HEK293 (cell line): Measurements from ENCODE around the gene RAF1.
A peak's percentile ranks its signal among the peaks of the same experiment; 100 is the strongest.

Experiments used
- CTCF ChIA-PET: fragments of 350-600 bp; formaldehyde crosslinking; extraction: SDS; loops from one replicate; lab custom pipeline; 2021; ENCODE audit warnings: antibody characterized with exemption; lab: Yijun Ruan, JAX
- POLR2A ChIA-PET: fragments of 300-600 bp; formaldehyde crosslinking; extraction: SDS; loops from one replicate; lab custom pipeline; 2020; ENCODE audit warnings: antibody characterized with exemption, inconsistent platforms; lab: Yijun Ruan, JAX
- H3K27ac ChIP-seq: fragments of 200-500 bp; sonication (Bioruptor generic); 2 replicates; pipeline ENCODE4 v1.5.1; 2014; ENCODE audit warnings: low read depth, low read length, control low read depth, inconsistent platforms; ENCODE audit errors: extremely low read depth
- H3K36me3 ChIP-seq, 2 experiments: fragments of 200-500 bp in 1 of 2; sonication (Bioruptor generic) in 1 of 2; 1 replicate in 1 of 2; 2 replicates in 1 of 2; pipeline ENCODE4 v1.5.1; 2014 to 2017; ENCODE audit warnings: inconsistent platforms in 2 of 2, low read length in 2 of 2; ENCODE audit not compliant: control insufficient read depth in 2 of 2, insufficient read depth in 1 of 2
- H3K4me1 ChIP-seq: fragments of 200-500 bp; sonication (Bioruptor generic); 2 replicates; pipeline ENCODE4 v1.5.1; 2014; ENCODE audit warnings: mild to moderate bottlenecking, low read length, inconsistent platforms; ENCODE audit not compliant: control insufficient read depth, insufficient read depth
- H3K4me3 ChIP-seq: 2 replicates; pipeline ENCODE4 v1.5.1; 2011; ENCODE audit warnings: low read depth, mild to moderate bottlenecking, control low read depth, low read length, moderate library complexity
- H3K9me3 ChIP-seq: fragments of 200-500 bp; sonication (Bioruptor generic); 2 replicates; pipeline ENCODE4 v1.5.1; 2014; ENCODE audit warnings: low read depth, low read length, inconsistent platforms; ENCODE audit not compliant: control insufficient read depth, insufficient read depth
- HOXD13 ChIP-seq: sonication (generic); formaldehyde crosslinking; IDR thresholded peaks from 2 replicates; pipeline ENCODE4 v1.8.0; 2022; ENCODE audit warnings: missing genetic modification reagents, borderline replicate concordance
- KLF1 ChIP-seq: fragments of 450-650 bp; formaldehyde crosslinking; IDR thresholded peaks from 2 replicates; pipeline ENCODE4 v1.5.1; 2016; ENCODE audit warnings: missing biosample characterization, missing genetic modification characterization
- KLF10 ChIP-seq: fragments of 450-650 bp; IDR thresholded peaks from 2 replicates; pipeline ENCODE4 v1.5.1; 2018; ENCODE audit warnings: missing biosample characterization, mild to moderate bottlenecking, missing genetic modification characterization
- SP7 ChIP-seq: fragments of 450-650 bp; formaldehyde crosslinking; IDR thresholded peaks from 2 replicates; pipeline ENCODE4 v1.5.1; 2016; ENCODE audit warnings: missing biosample characterization, missing genetic modification characterization
- ZBTB1 ChIP-seq: fragments of 450-650 bp; formaldehyde crosslinking; IDR thresholded peaks from 2 replicates; pipeline ENCODE4 v1.5.1; 2016; ENCODE audit warnings: missing biosample characterization, missing genetic modification characterization
- ZBTB17 ChIP-seq: fragments of 450-650 bp; formaldehyde crosslinking; IDR thresholded peaks from 2 replicates; pipeline ENCODE4 v1.5.1; 2016; ENCODE audit warnings: missing biosample characterization, missing genetic modification characterization
- ZFP37 ChIP-seq: fragments of 450-650 bp; formaldehyde crosslinking; IDR thresholded peaks from 2 replicates; pipeline ENCODE4 v1.5.1; 2016; ENCODE audit warnings: missing biosample characterization, missing genetic modification characterization
- ZNF114 ChIP-seq: fragments of 450-650 bp; formaldehyde crosslinking; IDR thresholded peaks from 2 replicates; pipeline ENCODE4 v1.5.0; 2017; ENCODE audit warnings: missing biosample characterization, missing genetic modification characterization
- ZNF138 ChIP-seq: fragments of 450-650 bp; formaldehyde crosslinking; IDR thresholded peaks from 2 replicates; pipeline ENCODE4 v1.5.1; 2016; ENCODE audit warnings: missing biosample characterization, missing genetic modification characterization, borderline replicate concordance
- ZNF302 ChIP-seq: fragments of 450-650 bp; formaldehyde crosslinking; IDR thresholded peaks from 2 replicates; pipeline ENCODE4 v1.5.1; 2016; ENCODE audit warnings: missing biosample characterization, missing genetic modification characterization, low read depth
- ZNF335 ChIP-seq: fragments of 450-650 bp; formaldehyde crosslinking; conservative IDR thresholded peaks from 2 replicates; pipeline ENCODE4 v1.5.1; 2016; ENCODE audit warnings: missing biosample characterization, missing genetic modification characterization
- ZNF48 ChIP-seq: fragments of 450-650 bp; formaldehyde crosslinking; IDR thresholded peaks from 2 replicates; pipeline ENCODE4 v1.5.1; 2016; ENCODE audit warnings: missing biosample characterization, missing genetic modification characterization
- ZNF510 ChIP-seq: fragments of 450-650 bp; formaldehyde crosslinking; IDR thresholded peaks from 2 replicates; pipeline ENCODE4 v1.5.1; 2018; ENCODE audit warnings: mild to moderate bottlenecking, missing genetic modification characterization, missing biosample characterization; ENCODE audit not compliant: insufficient replicate concordance
- ZNF549 ChIP-seq: fragments of 450-650 bp; IDR thresholded peaks from 2 replicates; pipeline ENCODE4 v1.5.1; 2018; ENCODE audit warnings: missing biosample characterization, missing genetic modification characterization, mild to moderate bottlenecking, inconsistent platforms, moderate library complexity
- ZNF560 ChIP-seq: fragments of 450-650 bp; formaldehyde crosslinking; IDR thresholded peaks from 2 replicates; pipeline ENCODE4 v1.5.1; 2017; ENCODE audit warnings: missing biosample characterization, missing genetic modification characterization, borderline replicate concordance
- ZNF571 ChIP-seq: fragments of 450-650 bp; formaldehyde crosslinking; IDR thresholded peaks from 2 replicates; pipeline ENCODE4 v1.5.0; 2017; ENCODE audit warnings: missing biosample characterization, missing genetic modification characterization
- ZNF585B ChIP-seq: fragments of 450-650 bp; formaldehyde crosslinking; IDR thresholded peaks from 2 replicates; pipeline ENCODE4 v1.5.1; 2016; ENCODE audit warnings: missing biosample characterization, missing genetic modification characterization
- ZNF660 ChIP-seq: fragments of 450-650 bp; IDR thresholded peaks from 2 replicates; pipeline ENCODE4 v1.5.1; 2018; ENCODE audit warnings: missing biosample characterization, mild to moderate bottlenecking, missing genetic modification characterization
- ZNF791 ChIP-seq: fragments of 450-650 bp; formaldehyde crosslinking; IDR thresholded peaks from 2 replicates; pipeline ENCODE4 v1.5.1; 2016; ENCODE audit warnings: missing biosample characterization, missing genetic modification characterization
- ZSCAN16 ChIP-seq: fragments of 450-650 bp; formaldehyde crosslinking; IDR thresholded peaks from 2 replicates; pipeline ENCODE4 v1.5.1; 2016; ENCODE audit warnings: missing biosample characterization, missing genetic modification characterization
- ZSCAN23 ChIP-seq: fragments of 450-650 bp; formaldehyde crosslinking; IDR thresholded peaks from 2 replicates; pipeline ENCODE4 v1.5.1; 2016; ENCODE audit warnings: missing biosample characterization, missing genetic modification characterization
- TF ChIP-seq, protein P1 (sequence below): fragments of 450-650 bp; formaldehyde crosslinking; IDR thresholded peaks from 2 replicates; pipeline ENCODE4 v1.5.1; 2016; ENCODE audit warnings: missing biosample characterization, missing genetic modification characterization
- TF ChIP-seq, protein P2 (sequence below): fragments of 450-650 bp; formaldehyde crosslinking; IDR thresholded peaks from 2 replicates; pipeline ENCODE4 v1.5.1; 2016; ENCODE audit warnings: missing biosample characterization, missing genetic modification characterization, low read depth
- TF ChIP-seq, protein P3 (sequence below): fragments of 450-650 bp; formaldehyde crosslinking; IDR thresholded peaks from 2 replicates; pipeline ENCODE4 v1.5.1; 2016; ENCODE audit warnings: missing biosample characterization, missing genetic modification characterization
- TF ChIP-seq, protein P4 (sequence below): fragments of 450-650 bp; formaldehyde crosslinking; IDR thresholded peaks from 2 replicates; pipeline ENCODE4 v1.5.1; 2016; ENCODE audit warnings: missing biosample characterization, missing genetic modification characterization
- TF ChIP-seq, protein P5 (sequence below): fragments of 450-650 bp; formaldehyde crosslinking; IDR thresholded peaks from 2 replicates; pipeline ENCODE4 v1.5.1; 2016; ENCODE audit warnings: missing biosample characterization, missing genetic modification characterization

RAF1 gene

DNA sequence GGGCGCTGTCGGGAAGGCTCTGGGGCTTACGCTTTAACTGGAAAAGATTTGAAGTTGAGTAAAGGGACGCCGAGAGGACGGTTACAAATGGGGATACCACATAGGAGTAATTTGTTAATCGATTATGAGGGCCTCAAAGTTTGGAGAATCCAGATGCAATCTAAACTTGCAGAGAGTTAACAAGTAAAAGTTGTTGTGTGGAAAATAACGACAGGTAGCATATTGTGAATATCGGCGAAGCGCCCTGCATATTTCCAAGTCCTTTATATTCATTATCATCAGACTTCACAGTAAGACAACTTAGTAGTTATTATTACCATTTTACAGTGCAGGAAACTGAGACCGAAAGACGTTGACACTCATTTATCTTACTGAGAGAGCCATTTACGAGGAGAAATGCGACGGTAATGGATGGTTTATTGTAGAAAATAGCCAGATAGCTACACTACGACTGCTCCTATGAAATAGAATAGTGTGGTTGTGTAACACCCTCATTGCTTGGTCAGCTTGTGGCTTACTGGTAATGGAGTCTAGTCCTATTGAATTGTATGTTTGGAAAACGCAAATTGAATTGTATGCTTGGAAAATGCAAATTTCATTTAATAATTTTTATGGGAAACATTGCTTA, 106.3 kb downstream of the RAF1 start (continued):
- TF ChIP-seq, protein P1, sequence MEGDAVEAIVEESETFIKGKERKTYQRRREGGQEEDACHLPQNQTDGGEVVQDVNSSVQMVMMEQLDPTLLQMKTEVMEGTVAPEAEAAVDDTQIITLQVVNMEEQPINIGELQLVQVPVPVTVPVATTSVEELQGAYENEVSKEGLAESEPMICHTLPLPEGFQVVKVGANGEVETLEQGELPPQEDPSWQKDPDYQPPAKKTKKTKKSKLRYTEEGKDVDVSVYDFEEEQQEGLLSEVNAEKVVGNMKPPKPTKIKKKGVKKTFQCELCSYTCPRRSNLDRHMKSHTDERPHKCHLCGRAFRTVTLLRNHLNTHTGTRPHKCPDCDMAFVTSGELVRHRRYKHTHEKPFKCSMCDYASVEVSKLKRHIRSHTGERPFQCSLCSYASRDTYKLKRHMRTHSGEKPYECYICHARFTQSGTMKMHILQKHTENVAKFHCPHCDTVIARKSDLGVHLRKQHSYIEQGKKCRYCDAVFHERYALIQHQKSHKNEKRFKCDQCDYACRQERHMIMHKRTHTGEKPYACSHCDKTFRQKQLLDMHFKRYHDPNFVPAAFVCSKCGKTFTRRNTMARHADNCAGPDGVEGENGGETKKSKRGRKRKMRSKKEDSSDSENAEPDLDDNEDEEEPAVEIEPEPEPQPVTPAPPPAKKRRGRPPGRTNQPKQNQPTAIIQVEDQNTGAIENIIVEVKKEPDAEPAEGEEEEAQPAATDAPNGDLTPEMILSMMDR: 0 out of 2 replicates have a peak, but pooled peaks have one; percentile 6
- no peak for TF ChIP-seq ZSCAN23
- TF ChIP-seq SP7 (tag by site-specific recombination): no peak
- TF ChIP-seq ZNF549 (tag by site-specific recombination): no peak
- no peak for TF ChIP-seq ZNF302 (tag by site-specific recombination)
- TF ChIP-seq KLF1 (tag by site-specific recombination): no peak
- TF ChIP-seq ZBTB17 (tag by site-specific recombination): 0 out of 2 replicates have a peak, but pooled peaks have one; percentile 4
- TF ChIP-seq ZNF571 (tag by site-specific recombination): no peak
- TF ChIP-seq ZSCAN16 (tag by site-specific recombination): no peak
- TF ChIP-seq, protein P2, sequence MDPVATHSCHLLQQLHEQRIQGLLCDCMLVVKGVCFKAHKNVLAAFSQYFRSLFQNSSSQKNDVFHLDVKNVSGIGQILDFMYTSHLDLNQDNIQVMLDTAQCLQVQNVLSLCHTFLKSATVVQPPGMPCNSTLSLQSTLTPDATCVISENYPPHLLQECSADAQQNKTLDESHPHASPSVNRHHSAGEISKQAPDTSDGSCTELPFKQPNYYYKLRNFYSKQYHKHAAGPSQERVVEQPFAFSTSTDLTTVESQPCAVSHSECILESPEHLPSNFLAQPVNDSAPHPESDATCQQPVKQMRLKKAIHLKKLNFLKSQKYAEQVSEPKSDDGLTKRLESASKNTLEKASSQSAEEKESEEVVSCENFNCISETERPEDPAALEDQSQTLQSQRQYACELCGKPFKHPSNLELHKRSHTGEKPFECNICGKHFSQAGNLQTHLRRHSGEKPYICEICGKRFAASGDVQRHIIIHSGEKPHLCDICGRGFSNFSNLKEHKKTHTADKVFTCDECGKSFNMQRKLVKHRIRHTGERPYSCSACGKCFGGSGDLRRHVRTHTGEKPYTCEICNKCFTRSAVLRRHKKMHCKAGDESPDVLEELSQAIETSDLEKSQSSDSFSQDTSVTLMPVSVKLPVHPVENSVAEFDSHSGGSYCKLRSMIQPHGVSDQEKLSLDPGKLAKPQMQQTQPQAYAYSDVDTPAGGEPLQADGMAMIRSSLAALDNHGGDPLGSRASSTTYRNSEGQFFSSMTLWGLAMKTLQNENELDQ (tag by site-specific recombination): no peak
- 0 out of 2 replicates have a peak, but pooled peaks have one; percentile 13 for TF ChIP-seq ZNF660 (tag by site-specific recombination)
- no peak for TF ChIP-seq ZNF560 (tag by site-specific recombination)
- TF ChIP-seq ZNF510 (tag by site-specific recombination): no peak
- no peak for TF ChIP-seq HOXD13 (CRISPR knock-in tag)
- no peak for TF ChIP-seq ZNF335 (tag by site-specific recombination)
- TF ChIP-seq, protein P3, sequence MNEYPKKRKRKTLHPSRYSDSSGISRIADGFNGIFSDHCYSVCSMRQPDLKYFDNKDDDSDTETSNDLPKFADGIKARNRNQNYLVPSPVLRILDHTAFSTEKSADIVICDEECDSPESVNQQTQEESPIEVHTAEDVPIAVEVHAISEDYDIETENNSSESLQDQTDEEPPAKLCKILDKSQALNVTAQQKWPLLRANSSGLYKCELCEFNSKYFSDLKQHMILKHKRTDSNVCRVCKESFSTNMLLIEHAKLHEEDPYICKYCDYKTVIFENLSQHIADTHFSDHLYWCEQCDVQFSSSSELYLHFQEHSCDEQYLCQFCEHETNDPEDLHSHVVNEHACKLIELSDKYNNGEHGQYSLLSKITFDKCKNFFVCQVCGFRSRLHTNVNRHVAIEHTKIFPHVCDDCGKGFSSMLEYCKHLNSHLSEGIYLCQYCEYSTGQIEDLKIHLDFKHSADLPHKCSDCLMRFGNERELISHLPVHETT: no peak
- TF ChIP-seq KLF10 (tag by site-specific recombination): no peak
- TF ChIP-seq ZNF138 (tag by site-specific recombination): no peak
- no peak for TF ChIP-seq ZNF48 (tag by site-specific recombination)

DNA sequence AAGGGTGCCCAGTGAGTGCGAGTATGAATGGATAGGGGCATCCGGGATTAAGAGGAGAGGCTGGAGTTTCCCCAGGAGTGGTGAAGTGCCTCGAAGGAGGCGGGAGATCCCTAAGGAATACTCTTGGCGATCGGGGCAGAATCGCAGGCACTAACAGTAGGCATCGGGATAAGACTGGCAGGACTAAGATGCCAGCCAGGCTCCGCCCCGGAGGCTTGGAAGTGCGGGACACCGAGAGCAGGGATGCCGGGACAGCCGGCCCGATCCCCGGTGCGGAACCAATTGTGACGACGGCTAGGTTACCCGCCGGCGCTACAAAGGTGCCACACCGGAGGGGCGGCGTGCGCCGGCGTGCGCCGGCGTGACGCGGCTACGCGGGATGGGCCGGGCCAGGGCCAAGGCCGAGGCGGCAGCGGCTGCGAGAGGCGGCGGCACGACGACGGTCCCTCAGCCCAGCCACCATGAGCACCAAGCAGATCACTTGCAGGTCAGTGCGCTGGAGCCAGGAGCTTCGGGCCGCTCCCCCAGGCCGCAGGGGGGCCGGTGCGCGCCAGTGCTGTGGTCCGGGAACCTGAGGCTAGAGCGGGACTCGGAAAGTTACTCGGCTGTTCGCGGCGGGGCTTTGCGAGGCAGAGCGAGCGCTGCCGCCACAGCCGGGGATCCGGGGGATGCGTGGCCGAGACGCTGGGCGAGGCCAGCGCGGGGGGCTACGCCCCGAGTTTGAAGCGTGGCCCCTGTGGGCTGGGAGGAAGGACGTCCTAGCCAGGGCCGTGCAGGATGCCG, 107.0 kb downstream of the RAF1 start, which contains the start of gene MKRN2:
Gene MKRN2 (plus strand): TSS at position 398 of the 783 bp plus-strand sequence. CDS start 64 bp downstream, at position 462.
- ChIA-PET POLR2A (interaction anchor here (0.6 to 1.8 kb wide), 4 partner anchors 11 to 105 kb away, joined by 4 to 5 read pairs (median 5); partner anchors contain the start of genes MKRN2OS and TSEN2), CTCF (no interaction called here)
- Histone ChIP-seq H3K27ac (peak within 1 kb of the TSS; percentile 87), H3K4me1 (peaks cover 19% of the 10 kb centered on the region), H3K9me3 (no peaks in the 10 kb centered on the region), H3K36me3 (no peaks in the 10 kb centered on the region), H3K4me3 (peak within 1 kb of the TSS; percentile 88)
- TF ChIP-seq ZNF660 (tag by site-specific recombination): peak; percentile 99
- TF ChIP-seq, protein P4, sequence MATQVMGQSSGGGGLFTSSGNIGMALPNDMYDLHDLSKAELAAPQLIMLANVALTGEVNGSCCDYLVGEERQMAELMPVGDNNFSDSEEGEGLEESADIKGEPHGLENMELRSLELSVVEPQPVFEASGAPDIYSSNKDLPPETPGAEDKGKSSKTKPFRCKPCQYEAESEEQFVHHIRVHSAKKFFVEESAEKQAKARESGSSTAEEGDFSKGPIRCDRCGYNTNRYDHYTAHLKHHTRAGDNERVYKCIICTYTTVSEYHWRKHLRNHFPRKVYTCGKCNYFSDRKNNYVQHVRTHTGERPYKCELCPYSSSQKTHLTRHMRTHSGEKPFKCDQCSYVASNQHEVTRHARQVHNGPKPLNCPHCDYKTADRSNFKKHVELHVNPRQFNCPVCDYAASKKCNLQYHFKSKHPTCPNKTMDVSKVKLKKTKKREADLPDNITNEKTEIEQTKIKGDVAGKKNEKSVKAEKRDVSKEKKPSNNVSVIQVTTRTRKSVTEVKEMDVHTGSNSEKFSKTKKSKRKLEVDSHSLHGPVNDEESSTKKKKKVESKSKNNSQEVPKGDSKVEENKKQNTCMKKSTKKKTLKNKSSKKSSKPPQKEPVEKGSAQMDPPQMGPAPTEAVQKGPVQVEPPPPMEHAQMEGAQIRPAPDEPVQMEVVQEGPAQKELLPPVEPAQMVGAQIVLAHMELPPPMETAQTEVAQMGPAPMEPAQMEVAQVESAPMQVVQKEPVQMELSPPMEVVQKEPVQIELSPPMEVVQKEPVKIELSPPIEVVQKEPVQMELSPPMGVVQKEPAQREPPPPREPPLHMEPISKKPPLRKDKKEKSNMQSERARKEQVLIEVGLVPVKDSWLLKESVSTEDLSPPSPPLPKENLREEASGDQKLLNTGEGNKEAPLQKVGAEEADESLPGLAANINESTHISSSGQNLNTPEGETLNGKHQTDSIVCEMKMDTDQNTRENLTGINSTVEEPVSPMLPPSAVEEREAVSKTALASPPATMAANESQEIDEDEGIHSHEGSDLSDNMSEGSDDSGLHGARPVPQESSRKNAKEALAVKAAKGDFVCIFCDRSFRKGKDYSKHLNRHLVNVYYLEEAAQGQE: 0 out of 2 replicates have a peak, but pooled peaks have one; percentile 61
- no peak for TF ChIP-seq ZNF114 (tag by site-specific recombination)
- no peak for TF ChIP-seq ZNF791 (tag by site-specific recombination)
- TF ChIP-seq, protein P5, sequence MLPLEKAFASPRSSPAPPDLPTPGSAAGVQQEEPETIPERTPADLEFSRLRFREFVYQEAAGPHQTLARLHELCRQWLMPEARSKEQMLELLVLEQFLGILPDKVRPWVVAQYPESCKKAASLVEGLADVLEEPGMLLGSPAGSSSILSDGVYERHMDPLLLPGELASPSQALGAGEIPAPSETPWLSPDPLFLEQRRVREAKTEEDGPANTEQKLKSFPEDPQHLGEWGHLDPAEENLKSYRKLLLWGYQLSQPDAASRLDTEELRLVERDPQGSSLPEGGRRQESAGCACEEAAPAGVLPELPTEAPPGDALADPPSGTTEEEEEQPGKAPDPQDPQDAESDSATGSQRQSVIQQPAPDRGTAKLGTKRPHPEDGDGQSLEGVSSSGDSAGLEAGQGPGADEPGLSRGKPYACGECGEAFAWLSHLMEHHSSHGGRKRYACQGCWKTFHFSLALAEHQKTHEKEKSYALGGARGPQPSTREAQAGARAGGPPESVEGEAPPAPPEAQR (tag by site-specific recombination): no peak
- no peak for TF ChIP-seq ZNF585B (tag by site-specific recombination)
- TF ChIP-seq ZFP37 (tag by site-specific recombination): peak; percentile 90
- peak; percentile 89 for TF ChIP-seq ZBTB1 (tag by site-specific recombination)
